Measurements from ENCODE around the gene CENPX. TPM values are rescaled to one million over a fixed set of nuclear protein-coding genes. Genes with fewer than 3 reads are reported as not detected.

CENPX gene
- total and polyA plus RNA-seq, 2 of the 13 experiments (the other 11 are each of a cell fraction or from before 2014, with no cell fraction given): 92.7 to 170 TPM

- TF ChIP-seq, protein P1, sequence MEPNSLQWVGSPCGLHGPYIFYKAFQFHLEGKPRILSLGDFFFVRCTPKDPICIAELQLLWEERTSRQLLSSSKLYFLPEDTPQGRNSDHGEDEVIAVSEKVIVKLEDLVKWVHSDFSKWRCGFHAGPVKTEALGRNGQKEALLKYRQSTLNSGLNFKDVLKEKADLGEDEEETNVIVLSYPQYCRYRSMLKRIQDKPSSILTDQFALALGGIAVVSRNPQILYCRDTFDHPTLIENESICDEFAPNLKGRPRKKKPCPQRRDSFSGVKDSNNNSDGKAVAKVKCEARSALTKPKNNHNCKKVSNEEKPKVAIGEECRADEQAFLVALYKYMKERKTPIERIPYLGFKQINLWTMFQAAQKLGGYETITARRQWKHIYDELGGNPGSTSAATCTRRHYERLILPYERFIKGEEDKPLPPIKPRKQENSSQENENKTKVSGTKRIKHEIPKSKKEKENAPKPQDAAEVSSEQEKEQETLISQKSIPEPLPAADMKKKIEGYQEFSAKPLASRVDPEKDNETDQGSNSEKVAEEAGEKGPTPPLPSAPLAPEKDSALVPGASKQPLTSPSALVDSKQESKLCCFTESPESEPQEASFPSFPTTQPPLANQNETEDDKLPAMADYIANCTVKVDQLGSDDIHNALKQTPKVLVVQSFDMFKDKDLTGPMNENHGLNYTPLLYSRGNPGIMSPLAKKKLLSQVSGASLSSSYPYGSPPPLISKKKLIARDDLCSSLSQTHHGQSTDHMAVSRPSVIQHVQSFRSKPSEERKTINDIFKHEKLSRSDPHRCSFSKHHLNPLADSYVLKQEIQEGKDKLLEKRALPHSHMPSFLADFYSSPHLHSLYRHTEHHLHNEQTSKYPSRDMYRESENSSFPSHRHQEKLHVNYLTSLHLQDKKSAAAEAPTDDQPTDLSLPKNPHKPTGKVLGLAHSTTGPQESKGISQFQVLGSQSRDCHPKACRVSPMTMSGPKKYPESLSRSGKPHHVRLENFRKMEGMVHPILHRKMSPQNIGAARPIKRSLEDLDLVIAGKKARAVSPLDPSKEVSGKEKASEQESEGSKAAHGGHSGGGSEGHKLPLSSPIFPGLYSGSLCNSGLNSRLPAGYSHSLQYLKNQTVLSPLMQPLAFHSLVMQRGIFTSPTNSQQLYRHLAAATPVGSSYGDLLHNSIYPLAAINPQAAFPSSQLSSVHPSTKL (CRISPR knock-in tag; IDR thresholded peaks at IDR 0.05): peak; percentile 96
- TF ChIP-seq MEIS1 (CRISPR knock-in tag; IDR thresholded peaks at IDR 0.05; ENCODE audit: borderline replicate concordance) (peak; percentile 82; the same call in 1 of the 2 replicates), BCL3 (CRISPR knock-in tag; IDR thresholded peaks at IDR 0.05) (no peak; the same call in 1 of the 2 replicates), NR2F6 (IDR thresholded peaks at IDR 0.05) (peak; percentile 35), NR2F6 (CRISPR knock-in tag; IDR thresholded peaks at IDR 0.05) (peak; percentile 92), TIGD3 (CRISPR knock-in tag; IDR thresholded peaks at IDR 0.05; ENCODE audit: borderline replicate concordance) (no peak), ZNF263 (CRISPR knock-in tag; IDR thresholded peaks at IDR 0.05) (peak; percentile 81; the same call in 1 of the 2 replicates), ZSCAN12 (CRISPR knock-in tag; IDR thresholded peaks at IDR 0.05) (peak; percentile 86), ZFY (CRISPR knock-in tag; IDR thresholded peaks at IDR 0.05) (peak; percentile 68)
- TF ChIP-seq, protein P2, sequence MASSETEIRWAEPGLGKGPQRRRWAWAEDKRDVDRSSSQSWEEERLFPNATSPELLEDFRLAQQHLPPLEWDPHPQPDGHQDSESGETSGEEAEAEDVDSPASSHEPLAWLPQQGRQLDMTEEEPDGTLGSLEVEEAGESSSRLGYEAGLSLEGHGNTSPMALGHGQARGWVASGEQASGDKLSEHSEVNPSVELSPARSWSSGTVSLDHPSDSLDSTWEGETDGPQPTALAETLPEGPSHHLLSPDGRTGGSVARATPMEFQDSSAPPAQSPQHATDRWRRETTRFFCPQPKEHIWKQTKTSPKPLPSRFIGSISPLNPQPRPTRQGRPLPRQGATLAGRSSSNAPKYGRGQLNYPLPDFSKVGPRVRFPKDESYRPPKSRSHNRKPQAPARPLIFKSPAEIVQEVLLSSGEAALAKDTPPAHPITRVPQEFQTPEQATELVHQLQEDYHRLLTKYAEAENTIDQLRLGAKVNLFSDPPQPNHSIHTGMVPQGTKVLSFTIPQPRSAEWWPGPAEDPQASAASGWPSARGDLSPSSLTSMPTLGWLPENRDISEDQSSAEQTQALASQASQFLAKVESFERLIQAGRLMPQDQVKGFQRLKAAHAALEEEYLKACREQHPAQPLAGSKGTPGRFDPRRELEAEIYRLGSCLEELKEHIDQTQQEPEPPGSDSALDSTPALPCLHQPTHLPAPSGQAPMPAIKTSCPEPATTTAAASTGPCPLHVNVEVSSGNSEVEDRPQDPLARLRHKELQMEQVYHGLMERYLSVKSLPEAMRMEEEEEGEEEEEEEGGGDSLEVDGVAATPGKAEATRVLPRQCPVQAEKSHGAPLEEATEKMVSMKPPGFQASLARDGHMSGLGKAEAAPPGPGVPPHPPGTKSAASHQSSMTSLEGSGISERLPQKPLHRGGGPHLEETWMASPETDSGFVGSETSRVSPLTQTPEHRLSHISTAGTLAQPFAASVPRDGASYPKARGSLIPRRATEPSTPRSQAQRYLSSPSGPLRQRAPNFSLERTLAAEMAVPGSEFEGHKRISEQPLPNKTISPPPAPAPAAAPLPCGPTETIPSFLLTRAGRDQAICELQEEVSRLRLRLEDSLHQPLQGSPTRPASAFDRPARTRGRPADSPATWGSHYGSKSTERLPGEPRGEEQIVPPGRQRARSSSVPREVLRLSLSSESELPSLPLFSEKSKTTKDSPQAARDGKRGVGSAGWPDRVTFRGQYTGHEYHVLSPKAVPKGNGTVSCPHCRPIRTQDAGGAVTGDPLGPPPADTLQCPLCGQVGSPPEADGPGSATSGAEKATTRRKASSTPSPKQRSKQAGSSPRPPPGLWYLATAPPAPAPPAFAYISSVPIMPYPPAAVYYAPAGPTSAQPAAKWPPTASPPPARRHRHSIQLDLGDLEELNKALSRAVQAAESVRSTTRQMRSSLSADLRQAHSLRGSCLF (CRISPR knock-in tag; IDR thresholded peaks at IDR 0.05; ENCODE audit: borderline replicate concordance): 0 out of 2 replicates have a peak, but pooled peaks have one; percentile 71
- TF ChIP-seq, protein P3, sequence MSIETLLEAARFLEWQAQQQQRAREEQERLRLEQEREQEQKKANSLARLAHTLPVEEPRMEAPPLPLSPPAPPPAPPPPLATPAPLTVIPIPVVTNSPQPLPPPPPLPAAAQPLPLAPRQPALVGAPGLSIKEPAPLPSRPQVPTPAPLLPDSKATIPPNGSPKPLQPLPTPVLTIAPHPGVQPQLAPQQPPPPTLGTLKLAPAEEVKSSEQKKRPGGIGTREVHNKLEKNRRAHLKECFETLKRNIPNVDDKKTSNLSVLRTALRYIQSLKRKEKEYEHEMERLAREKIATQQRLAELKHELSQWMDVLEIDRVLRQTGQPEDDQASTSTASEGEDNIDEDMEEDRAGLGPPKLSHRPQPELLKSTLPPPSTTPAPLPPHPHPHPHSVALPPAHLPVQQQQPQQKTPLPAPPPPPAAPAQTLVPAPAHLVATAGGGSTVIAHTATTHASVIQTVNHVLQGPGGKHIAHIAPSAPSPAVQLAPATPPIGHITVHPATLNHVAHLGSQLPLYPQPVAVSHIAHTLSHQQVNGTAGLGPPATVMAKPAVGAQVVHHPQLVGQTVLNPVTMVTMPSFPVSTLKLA (IDR thresholded peaks at IDR 0.05): peak; percentile 83
- TF ChIP-seq, protein P4, sequence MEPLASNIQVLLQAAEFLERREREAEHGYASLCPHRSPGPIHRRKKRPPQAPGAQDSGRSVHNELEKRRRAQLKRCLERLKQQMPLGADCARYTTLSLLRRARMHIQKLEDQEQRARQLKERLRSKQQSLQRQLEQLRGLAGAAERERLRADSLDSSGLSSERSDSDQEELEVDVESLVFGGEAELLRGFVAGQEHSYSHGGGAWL (CRISPR knock-in tag; IDR thresholded peaks at IDR 0.05): peak; percentile 69; the same call in 1 of the 2 replicates
These were observed 21.7 kb downstream of the CENPX start (continued) for GRCh38 chr17:82000803-82001570.

Measured in HepG2 (cell line).